Lower lobe of right lung (tissue), 2 donors: ENCODE measurements around the gene HAUS7. TPM values are rescaled to one million over a fixed set of nuclear protein-coding genes. Genes with fewer than 3 reads are reported as not detected.

Experiments
- ATAC-seq, 2 donors: fragments of 200-7000 bp; cut with Tn5 transposase; one replicate each; pipeline ENCODE4 v1.9.1; 2020 to 2022; ENCODE audit warnings: mild to moderate bottlenecking in 2 of 2, moderate library complexity in 2 of 2
- DNase-seq: peaks from one replicate; pipeline ENCODE4 v3.0.0-alpha.2; 2020
- H3K27ac ChIP-seq: fragments of 200-600 bp; one replicate; pipeline ENCODE4 v1.8.0; 2022
- H3K27me3 ChIP-seq: fragments of 200-600 bp; one replicate; pipeline ENCODE4 v1.8.0; 2022; ENCODE audit warnings: low read depth
- H3K36me3 ChIP-seq: fragments of 200-600 bp; one replicate; pipeline ENCODE4 v1.8.0; 2022; ENCODE audit warnings: mild to moderate bottlenecking
- H3K4me1 ChIP-seq: fragments of 200-600 bp; one replicate; pipeline ENCODE4 v1.8.0; 2022
- H3K4me3 ChIP-seq: fragments of 200-600 bp; one replicate; pipeline ENCODE4 v1.8.0; 2022; ENCODE audit warnings: mild to moderate bottlenecking
- H3K9me3 ChIP-seq: fragments of 200-600 bp; one replicate; pipeline ENCODE4 v1.8.0; 2022
- intact Hi-C: fragments of 100-400 bp; cut with DNase I; formaldehyde crosslinking; loops from one replicate; pipeline ENCODE4 v1.11.0; 2022
- total RNA-seq: library from RNA; stranded (reverse); fragmentation: NEBNext Ultra II Directional; extraction: Animal tissue kit (Norgen Biotek cat#: 25700); gene quantifications from one replicate; pipeline ENCODE4 v1.2.1, GENCODE V29; 2021
- TF ChIP-seq, protein P1 (sequence below): fragments of 200-600 bp; IDR thresholded peaks from one replicate; pipeline ENCODE4 v1.8.0; 2022; ENCODE audit warnings: antibody characterized with exemption, mild to moderate bottlenecking
- donor health status: DM: no; HTN: yes; CAD: no; lungs with severe emphysema.

Gene HAUS7
- total RNA-seq, 1 donor from 2014 or later, result 22.7 TPM

DNA sequence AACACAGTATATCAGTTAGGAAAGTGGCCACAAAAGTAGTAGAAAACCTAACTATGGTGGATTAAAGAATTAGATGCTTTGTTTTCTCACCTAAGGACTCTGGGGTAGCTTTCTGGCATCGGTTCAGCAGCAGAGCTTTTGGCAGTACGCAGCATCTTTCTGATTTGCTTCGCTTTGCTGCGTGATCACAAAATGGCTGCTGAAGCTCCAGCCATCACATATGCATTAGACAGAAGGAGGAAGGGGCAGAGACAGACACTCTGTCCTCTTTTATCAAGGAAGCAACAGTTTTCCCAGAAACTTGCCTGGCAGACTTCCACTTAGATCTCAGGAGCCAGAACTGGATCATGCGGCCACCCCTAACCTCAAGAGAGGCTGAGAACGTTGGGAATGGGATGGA, 39.6 kb downstream of the HAUS7 start:
- DNase-seq, result no peak
- Histone ChIP-seq H3K4me1 (no peaks in the 10 kb centered on the region), H3K27me3 (no peaks in the 10 kb centered on the region), H3K36me3 (no peaks in the 10 kb centered on the region), H3K4me3 (no peak overlapping the region), H3K27ac (no peak overlapping the region), H3K9me3 (no peaks in the 10 kb centered on the region)
- ATAC-seq, result no peak
- intact Hi-C loops, result no loop called here
- TF ChIP-seq, protein P1, sequence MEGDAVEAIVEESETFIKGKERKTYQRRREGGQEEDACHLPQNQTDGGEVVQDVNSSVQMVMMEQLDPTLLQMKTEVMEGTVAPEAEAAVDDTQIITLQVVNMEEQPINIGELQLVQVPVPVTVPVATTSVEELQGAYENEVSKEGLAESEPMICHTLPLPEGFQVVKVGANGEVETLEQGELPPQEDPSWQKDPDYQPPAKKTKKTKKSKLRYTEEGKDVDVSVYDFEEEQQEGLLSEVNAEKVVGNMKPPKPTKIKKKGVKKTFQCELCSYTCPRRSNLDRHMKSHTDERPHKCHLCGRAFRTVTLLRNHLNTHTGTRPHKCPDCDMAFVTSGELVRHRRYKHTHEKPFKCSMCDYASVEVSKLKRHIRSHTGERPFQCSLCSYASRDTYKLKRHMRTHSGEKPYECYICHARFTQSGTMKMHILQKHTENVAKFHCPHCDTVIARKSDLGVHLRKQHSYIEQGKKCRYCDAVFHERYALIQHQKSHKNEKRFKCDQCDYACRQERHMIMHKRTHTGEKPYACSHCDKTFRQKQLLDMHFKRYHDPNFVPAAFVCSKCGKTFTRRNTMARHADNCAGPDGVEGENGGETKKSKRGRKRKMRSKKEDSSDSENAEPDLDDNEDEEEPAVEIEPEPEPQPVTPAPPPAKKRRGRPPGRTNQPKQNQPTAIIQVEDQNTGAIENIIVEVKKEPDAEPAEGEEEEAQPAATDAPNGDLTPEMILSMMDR, result no peak

DNA sequence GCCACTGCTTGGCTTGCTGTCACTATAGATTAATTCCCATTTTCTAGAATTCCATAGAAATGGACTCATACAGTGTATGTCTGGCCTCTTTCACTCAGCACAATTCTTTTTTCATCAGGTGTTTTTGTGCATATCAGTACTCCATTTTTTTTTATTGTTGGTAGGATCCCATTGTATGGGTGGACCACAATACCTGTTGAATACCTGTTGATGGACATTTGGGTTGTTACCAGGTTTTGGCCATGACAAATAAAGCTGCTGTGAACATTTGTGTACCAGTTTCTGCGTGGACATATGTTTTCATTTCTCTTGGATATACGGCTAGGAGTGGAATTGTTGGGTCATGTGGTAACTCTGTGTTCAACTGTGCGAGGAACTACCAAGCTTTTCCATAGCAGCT, 44.2 kb downstream of the HAUS7 start:
- ATAC-seq, result no peak

DNA sequence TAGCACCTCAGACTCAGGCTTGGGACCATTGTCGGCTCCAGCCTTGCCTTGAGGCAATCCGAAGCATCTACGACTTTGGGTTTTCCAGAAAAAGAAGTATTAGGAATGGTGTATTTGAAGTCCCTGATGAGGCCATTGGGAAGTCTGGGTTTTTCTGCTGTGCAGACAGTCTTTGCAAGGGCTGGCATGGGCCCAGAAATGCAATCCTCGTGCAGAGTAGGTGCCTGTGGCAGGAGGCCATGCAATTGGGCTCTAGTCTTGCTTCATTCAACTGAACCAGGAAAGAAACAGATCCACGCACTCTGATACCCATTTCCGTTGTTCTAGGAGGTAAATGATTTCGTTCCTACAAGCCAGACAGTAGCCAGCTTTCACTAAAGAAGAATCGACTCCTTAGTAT, 46.7 kb downstream of the HAUS7 start:
- no peaks in the 10 kb centered on the region for H3K4me1 ChIP-seq
- DNase-seq, result peak; percentile 66
- H3K27ac ChIP-seq, result no peak overlapping the region
- TF ChIP-seq, protein P1, result no peak
- intact Hi-C loops, result no loop called here
- no peaks in the 10 kb centered on the region for H3K27me3 ChIP-seq
- peak in 1 of 2 donors; percentile 50 for ATAC-seq
- H3K9me3 ChIP-seq, result no peaks in the 10 kb centered on the region
- H3K4me3 ChIP-seq, result no peak overlapping the region
- no peaks in the 10 kb centered on the region for H3K36me3 ChIP-seq

More for the DNA sequence above, 44.2 kb downstream of the HAUS7 start:
- intact Hi-C loops, result no loop called here
- no peak for DNase-seq
- no peaks in the 10 kb centered on the region for H3K4me1 ChIP-seq
- H3K9me3 ChIP-seq, result no peaks in the 10 kb centered on the region
- no peaks in the 10 kb centered on the region for H3K27me3 ChIP-seq
- H3K4me3 ChIP-seq, result no peak overlapping the region
- H3K27ac ChIP-seq, result no peak overlapping the region
- H3K36me3 ChIP-seq, result no peaks in the 10 kb centered on the region
- TF ChIP-seq, protein P1, result no peak

DNA sequence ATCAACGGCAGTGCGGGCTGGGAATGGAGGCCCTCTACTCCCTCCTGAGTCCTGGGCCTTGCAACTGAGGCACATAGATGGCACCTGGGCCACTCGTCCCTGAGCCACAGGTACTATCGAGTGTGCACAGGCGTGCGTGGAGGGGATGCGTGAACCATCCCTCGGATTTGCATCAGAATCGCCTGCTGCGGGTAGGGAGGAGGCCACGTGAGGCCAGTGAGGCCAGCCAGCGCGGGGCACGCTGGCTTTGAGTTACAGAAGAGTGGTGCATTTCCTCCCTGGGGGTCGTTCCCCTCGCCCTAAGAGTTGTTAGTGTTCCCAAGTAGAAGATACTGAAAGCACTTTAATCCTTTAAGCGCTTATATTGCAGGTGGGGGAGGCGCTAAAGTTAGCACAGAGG, 48.5 kb downstream of the HAUS7 start:
- DNase-seq (no peak), ATAC-seq (no peak)
- Histone ChIP-seq H3K36me3 (no peaks in the 10 kb centered on the region), H3K4me3 (no peak overlapping the region), H3K27ac (no peak overlapping the region), H3K4me1 (no peaks in the 10 kb centered on the region), H3K27me3 (no peaks in the 10 kb centered on the region), H3K9me3 (no peaks in the 10 kb centered on the region)
- intact Hi-C loops, result no loop called here
- TF ChIP-seq, protein P1, result no peak

DNA sequence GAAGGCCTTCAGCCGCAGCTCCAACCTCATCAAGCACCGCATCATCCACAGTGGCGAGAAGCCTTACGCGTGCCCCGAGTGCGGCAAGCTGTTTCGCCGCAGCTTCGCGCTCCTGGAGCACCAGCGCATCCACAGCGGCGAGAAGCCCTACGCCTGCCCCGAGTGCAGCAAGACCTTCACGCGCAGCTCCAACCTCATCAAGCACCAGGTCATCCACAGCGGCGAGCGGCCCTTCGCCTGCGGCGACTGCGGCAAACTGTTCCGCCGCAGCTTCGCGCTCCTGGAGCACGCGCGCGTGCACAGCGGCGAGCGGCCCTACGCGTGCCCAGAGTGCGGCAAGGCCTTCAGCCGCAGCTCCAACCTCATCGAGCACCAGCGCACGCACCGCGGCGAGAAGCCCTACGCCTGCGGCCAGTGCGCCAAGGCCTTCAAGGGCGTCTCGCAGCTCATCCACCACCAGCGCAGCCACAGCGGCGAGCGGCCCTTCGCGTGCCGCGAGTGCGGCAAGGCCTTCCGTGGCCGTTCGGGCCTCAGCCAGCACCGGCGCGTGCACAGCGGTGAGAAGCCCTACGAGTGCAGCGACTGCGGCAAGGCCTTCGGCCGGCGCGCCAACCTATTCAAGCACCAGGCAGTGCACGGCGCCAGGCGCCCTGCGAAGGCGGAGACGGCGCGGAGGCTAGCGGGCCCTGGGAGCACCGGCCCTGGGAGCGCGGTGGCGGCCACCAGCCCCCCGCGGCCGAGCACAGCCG, 49.4 kb downstream of the HAUS7 start:
- Histone ChIP-seq H3K27me3 (no peaks in the 10 kb centered on the region), H3K4me3 (no peak overlapping the region), H3K4me1 (no peaks in the 10 kb centered on the region), H3K9me3 (no peaks in the 10 kb centered on the region), H3K36me3 (no peaks in the 10 kb centered on the region), H3K27ac (no peak overlapping the region)
- intact Hi-C loops, result no loop called here
- TF ChIP-seq, protein P1, result no peak
- no peak for DNase-seq
- no peak for ATAC-seq
